ENCODE results near the gene ZNF653. TPM values are rescaled to one million over a fixed set of nuclear protein-coding genes. Genes with fewer than 3 reads are reported as not detected.

ZNF653 gene
- total and polyA plus RNA-seq, 2 of the 8 experiments (the other 6 are each of a cell fraction or from before 2014, with no cell fraction given), result 7.0 to 7.9 TPM

GRCh38 chr19:11489378-11489777 lies 16.3 kb downstream of the ZNF653 start:
- Histone ChIP-seq H3K56ac (replicated peaks; ENCODE audit: insufficient read length, low read depth, low read length) (no peak overlapping the region), H4K8ac (ENCODE audit: extremely low read depth, insufficient read depth, low read length) (no peak overlapping the region), H4K20me1 (replicated peaks in 1 of 2; ENCODE audit: control insufficient read depth in 1 of 2, insufficient read depth in 2 of 2, low read length in 2 of 2) (peaks cover 1 to 2% of the 10 kb centered on the region in 2 experiments), H3K9me3 (ENCODE audit: insufficient read depth in 2 of 2, low read depth in 1 of 2, low read length in 1 of 2) (no peaks in the 10 kb centered on the region), H3K79me2 (ENCODE audit: control insufficient read depth in 1 of 2, insufficient read depth in 2 of 2, low read length in 2 of 2) (no peaks in the 10 kb centered on the region), H3K36me3 (ENCODE audit: control insufficient read depth in 2 of 4, insufficient read depth in 4 of 4, low read length in 3 of 4) (no peaks in the 10 kb centered on the region), H3K4me3 (ENCODE audit: extremely low read depth in 1 of 4, insufficient read depth in 2 of 4, low read depth in 3 of 4, low read length in 4 of 4) (no peak overlapping the region), H4K5ac (ENCODE audit: insufficient read length, low read depth, low read length) (no peak overlapping the region), H3K4me2 (ENCODE audit: insufficient read depth in 1 of 2, low read depth in 2 of 2, low read length in 2 of 2) (no peak overlapping the region), H3K4me1 (replicated peaks in 1 of 4; ENCODE audit: control insufficient read depth in 3 of 4, insufficient read depth in 4 of 4, low read length in 3 of 4) (no peaks in the 10 kb centered on the region; a peak in 1 of 7 replicates), H2AK5ac (ENCODE audit: low read depth, low read length) (no peak overlapping the region), H3K23ac (ENCODE audit: insufficient read length) (no peak overlapping the region), H2BK15ac (ENCODE audit: low read length) (no peak overlapping the region), H3K27ac (ENCODE audit: low read depth, low read length) (no peak overlapping the region), H3K27me3 (replicated peaks in 1 of 4; ENCODE audit: control insufficient read depth in 3 of 4, extremely low read depth in 1 of 4, insufficient read depth in 3 of 4, low read length in 3 of 4) (no peaks in the 10 kb centered on the region), H3K23me2 (ENCODE audit: low read depth, low read length) (no peaks in the 10 kb centered on the region), H4K91ac (replicated peaks; ENCODE audit: insufficient read length, low read length) (no peak overlapping the region), H3K4ac (replicated peaks; ENCODE audit: insufficient read length, low read depth, low read length) (no peak overlapping the region), H3K18ac (ENCODE audit: extremely low read depth, low read length) (no peak overlapping the region), H3K79me1 (ENCODE audit: low read depth, low read length) (no peaks in the 10 kb centered on the region), H2AFZ (ENCODE audit: low read length) (no peak overlapping the region), H2BK12ac (ENCODE audit: low read depth, low read length) (no peak overlapping the region), H2BK20ac (ENCODE audit: low read length) (no peak overlapping the region), H2BK120ac (replicated peaks; ENCODE audit: low read depth, low read length) (no peak overlapping the region), H3K9ac (replicated peaks in 1 of 4; ENCODE audit: extremely low read depth in 1 of 4, low read depth in 3 of 4, low read length in 3 of 4) (no peak overlapping the region), H2BK5ac (ENCODE audit: low read depth, low read length) (no peak overlapping the region), H3K14ac (ENCODE audit: insufficient read length) (no peak overlapping the region)
- WGBS, 2 experiments (ENCODE audit: extremely low coverage in 1 of 2, insufficient coverage in 1 of 2, insufficient read length in 1 of 2, insufficient replicate concordance in 2 of 2, low coverage in 1 of 2, low lambda C conversion rate in 2 of 2, missing lambda C conversion rate in 1 of 2), result 92% methylated on average over 7 of the region's 7 CpGs; no CpG with 5 or more reads in 1 of the 2 experiments
- CTCF ChIA-PET (ENCODE audit: partially characterized antibody), result no interaction called here
- POLR2A ChIA-PET (ENCODE audit: partially characterized antibody), result no interaction called here
- DNase-seq (ENCODE audit: low read depth in 1 of 2, low spot score in 2 of 2) (no peak), FAIRE-seq (no peak)
- TF ChIP-seq BCL11A (IDR thresholded peaks at IDR 0.05; ENCODE audit: low read depth in 2 of 2, low read length in 2 of 2) (no peak), GABPA (IDR thresholded peaks at IDR 0.05; ENCODE audit: borderline replicate concordance, insufficient read depth, low read length) (no peak), SAP30 (IDR thresholded peaks at IDR 0.05; ENCODE audit: insufficient read depth, insufficient replicate concordance, low read length) (no peak), MAX (IDR thresholded peaks at IDR 0.05) (no peak), HDAC2 (IDR thresholded peaks at IDR 0.05; ENCODE audit: borderline replicate concordance in 1 of 2, low read depth in 2 of 2, low read length in 2 of 2) (no peak)
